Coronary artery (tissue), 2 donors: ENCODE data around the gene TNFSF8.

Experiments used
- DNase-seq: peaks from one replicate; pipeline ENCODE4 v3.0.0-alpha.2; 2017; ENCODE audit warnings: low spot score
- H3K27ac ChIP-seq, 2 donors: fragments of 200-600 bp; sonication (generic); one replicate each; pipeline ENCODE4 v1.5.1; 2016 to 2019
- H3K4me3 ChIP-seq: fragments of 200-600 bp; sonication (generic); 2 replicates; pipeline ENCODE4 v1.5.1; 2016; ENCODE audit warnings: mild to moderate bottlenecking, moderate library complexity
- CTCF ChIP-seq: fragments of 200-600 bp; sonication (generic); IDR thresholded peaks from one replicate; pipeline ENCODE4 v1.5.1; 2019; ENCODE audit warnings: antibody characterized with exemption

The TNFSF8 gene

DNA sequence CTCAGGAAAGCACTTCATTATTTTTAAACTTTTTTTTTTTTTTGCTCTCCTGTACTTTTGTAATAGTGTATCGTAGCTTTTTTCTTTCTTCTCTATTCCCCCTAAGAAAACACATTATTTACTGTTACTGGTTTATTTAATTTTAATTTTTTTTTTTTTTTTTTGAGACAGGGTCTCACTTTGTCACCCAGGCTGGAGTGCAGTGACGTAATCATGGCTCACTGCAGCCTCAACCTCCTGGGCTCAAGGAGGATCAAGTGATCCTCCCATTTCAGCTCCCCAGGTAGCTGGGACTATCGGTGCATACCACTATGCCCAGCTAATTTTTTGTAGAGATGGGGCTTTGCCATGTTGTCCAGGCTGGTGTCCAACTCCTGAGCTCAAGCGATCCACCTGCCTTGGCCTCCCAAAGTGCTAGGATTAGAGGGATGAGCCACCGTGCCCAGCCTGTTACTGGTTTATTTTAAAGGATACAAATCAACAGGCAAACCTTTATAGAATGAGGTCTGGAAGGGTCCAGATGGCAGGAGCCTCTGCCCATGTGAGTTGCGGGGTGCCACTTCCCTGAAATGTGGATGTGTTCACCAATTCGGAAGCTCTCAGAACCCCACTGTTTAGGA, 75.5 kb downstream of the TNFSF8 start:
- no peak overlapping the region for H3K4me3 ChIP-seq
- DNase-seq, result no peak
- TF ChIP-seq CTCF, result no peak
- no peak overlapping the region for H3K27ac ChIP-seq

DNA sequence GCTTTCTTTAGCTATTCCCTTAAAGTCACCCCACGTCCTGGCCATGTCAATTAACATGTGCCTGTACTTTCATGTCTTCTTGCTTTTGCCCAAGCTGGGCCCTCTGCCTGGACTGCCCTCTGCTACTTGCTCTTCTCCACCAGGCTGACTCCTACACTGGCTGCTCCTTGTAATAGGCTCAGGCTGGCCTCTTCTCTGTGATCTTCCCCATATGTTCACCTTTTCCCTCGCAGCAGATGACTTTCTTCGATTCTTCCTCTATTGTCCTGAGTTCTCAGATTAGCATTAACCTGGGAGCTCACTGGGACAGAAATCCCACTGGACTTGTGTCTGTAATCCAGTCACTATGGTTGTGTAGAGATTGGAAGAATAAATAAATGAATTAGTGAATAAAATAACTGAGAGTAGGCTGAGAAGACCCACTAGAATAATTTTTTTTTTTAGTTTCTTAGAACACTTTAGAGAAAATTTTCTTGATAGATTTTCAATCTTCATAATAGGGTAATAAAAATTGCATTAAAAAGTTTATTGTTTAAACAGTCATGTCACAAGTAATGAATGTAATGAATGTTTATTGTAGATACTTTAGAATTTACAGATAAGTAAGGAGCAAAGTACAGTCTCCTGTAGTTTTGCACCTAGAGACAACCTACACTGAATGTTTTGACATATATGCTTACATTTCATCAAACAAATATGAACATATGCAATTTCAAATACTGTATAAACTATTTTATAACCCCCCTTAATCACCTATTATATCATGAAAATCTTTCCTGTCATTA, 77.1 kb downstream of the TNFSF8 start:
- no peak for TF ChIP-seq CTCF
- Histone ChIP-seq H3K4me3 (no peak overlapping the region), H3K27ac (no peak overlapping the region)
- no peak for DNase-seq

GRCh38 chr9:114852050-114852594, 78.3 kb downstream of the TNFSF8 start:
- H3K27ac ChIP-seq, result peak overlapping the region in 1 of 2 donors; percentile 32
- no peak for TF ChIP-seq CTCF
- no peak overlapping the region for H3K4me3 ChIP-seq
- no peak for DNase-seq

- no peak for DNase-seq
- TF ChIP-seq CTCF, result no peak
- no peak overlapping the region for H3K4me3 ChIP-seq
- no peak overlapping the region for H3K27ac ChIP-seq
These were observed 79.1 kb downstream of the TNFSF8 start for GRCh38 chr9:114851306-114851705.
